LNCaP clone FGC (cell line): Measurements from ENCODE around the gene IRAK4.

ENCODE experiments used
- DNase-seq: peaks from one replicate; pipeline ENCODE4 v3.0.0-alpha.2; 2011; ENCODE audit warnings: low read depth
- H3K4me3 ChIP-seq: 2 replicates; pipeline ENCODE4 v1.5.1; 2011; ENCODE audit warnings: mild to moderate bottlenecking, low read depth, low read length, control low read depth
- TF ChIP-seq, protein P1 (sequence below): IDR thresholded peaks from 2 replicates; pipeline ENCODE4 v1.5.1; 2012; ENCODE audit warnings: mild to moderate bottlenecking; ENCODE audit not compliant: control insufficient read depth, insufficient read depth; ENCODE audit errors: extremely low read depth

The IRAK4 gene

DNA sequence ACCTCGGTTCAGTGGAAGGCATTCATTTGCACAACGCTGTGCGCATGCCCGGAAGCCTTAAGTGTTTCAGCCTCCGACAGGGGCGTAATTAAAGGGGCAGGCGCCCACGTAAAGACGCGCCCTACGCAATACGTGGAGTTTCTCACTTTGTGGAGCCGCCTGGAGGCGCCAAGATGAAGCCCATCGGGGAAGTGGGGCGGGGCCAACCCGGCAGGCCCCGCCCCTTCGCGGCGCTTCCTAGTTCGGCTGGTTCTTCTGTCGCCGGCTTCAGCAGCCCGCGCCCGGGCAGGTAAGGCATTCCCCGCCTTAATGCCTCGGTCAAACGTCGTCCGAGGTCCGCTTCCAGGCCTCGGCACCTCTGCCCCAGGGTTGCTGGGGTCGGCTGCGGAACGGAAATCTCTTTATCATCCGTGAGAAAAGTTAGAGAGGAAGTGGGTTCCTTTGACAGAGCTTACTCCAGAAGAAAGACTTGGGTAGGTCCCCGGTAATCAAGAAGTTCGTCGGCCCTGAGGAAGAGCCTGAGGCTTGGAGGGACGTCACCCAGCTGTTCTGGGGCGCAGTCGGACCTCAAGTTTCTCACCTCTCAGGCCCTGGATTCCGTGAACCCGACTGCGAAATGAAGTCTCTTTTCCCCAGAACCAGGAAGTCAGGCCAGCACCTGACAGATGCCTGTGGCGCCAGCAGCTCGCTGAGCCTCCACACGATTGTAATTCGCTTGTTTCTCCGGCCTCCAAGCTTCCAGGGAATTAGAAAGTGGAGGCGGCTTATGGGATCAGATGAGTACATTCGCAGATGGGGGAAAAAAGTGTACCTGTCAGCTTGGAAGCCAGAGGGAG is at the start of gene IRAK4, which contains the start of gene PUS7L:
Gene IRAK4, plus strand, starts transcription at position 224 of the 836 bp plus-strand sequence. CDS start 9,161 bp downstream, outside the sequence.
Gene PUS7L, minus strand, starts transcription at position 63 of the 836 bp plus-strand sequence. CDS start 3,545 bp downstream, outside the sequence.
- peak within 1 kb of the TSS; percentile 59 for H3K4me3 ChIP-seq
- TF ChIP-seq, protein P1, sequence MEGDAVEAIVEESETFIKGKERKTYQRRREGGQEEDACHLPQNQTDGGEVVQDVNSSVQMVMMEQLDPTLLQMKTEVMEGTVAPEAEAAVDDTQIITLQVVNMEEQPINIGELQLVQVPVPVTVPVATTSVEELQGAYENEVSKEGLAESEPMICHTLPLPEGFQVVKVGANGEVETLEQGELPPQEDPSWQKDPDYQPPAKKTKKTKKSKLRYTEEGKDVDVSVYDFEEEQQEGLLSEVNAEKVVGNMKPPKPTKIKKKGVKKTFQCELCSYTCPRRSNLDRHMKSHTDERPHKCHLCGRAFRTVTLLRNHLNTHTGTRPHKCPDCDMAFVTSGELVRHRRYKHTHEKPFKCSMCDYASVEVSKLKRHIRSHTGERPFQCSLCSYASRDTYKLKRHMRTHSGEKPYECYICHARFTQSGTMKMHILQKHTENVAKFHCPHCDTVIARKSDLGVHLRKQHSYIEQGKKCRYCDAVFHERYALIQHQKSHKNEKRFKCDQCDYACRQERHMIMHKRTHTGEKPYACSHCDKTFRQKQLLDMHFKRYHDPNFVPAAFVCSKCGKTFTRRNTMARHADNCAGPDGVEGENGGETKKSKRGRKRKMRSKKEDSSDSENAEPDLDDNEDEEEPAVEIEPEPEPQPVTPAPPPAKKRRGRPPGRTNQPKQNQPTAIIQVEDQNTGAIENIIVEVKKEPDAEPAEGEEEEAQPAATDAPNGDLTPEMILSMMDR = peak; percentile 49
- peak; percentile 93 for DNase-seq

DNA sequence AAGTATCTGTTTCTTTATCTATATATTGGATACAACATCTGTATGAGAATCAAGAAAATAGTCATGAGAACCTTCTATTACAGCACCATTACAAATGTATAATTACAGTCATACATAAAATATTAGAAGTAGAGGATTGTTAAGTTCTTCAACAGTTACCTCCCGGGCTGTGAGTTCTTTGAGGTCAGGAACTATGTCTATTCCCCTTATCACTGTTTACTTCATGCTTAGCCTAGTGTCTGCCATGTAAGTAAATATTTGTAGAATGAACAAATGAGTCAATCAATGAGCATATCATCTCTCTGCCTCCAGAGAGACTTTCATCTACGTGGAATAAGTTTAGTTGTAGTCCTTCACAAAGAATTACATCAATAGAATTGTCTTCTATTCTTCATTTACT is 47.4 kb upstream of the IRAK4 start:
- no peak overlapping the region for H3K4me3 ChIP-seq
- TF ChIP-seq, protein P1 = no peak
- no peak for DNase-seq

DNA sequence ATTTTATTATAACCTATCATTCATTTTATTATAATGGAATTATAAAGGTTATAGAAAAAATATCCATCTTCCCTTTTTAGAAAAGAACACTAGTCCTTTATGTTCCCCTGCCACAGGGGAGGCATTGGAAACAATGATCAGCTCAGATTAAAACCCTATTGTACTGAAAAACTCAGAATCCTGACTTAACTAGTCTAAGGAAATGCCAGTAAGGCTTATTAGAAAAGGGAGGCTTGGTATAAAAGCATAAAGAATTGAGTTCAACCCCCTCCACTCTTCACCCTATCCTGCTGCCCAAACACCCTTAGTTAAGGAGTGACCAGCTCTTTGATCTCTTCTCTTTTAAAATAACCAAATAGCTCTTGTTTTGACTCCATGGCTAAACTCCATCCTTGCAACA is 36.1 kb upstream of the IRAK4 start:
- DNase-seq = no peak
- no peak overlapping the region for H3K4me3 ChIP-seq
- TF ChIP-seq, protein P1 = no peak

DNA sequence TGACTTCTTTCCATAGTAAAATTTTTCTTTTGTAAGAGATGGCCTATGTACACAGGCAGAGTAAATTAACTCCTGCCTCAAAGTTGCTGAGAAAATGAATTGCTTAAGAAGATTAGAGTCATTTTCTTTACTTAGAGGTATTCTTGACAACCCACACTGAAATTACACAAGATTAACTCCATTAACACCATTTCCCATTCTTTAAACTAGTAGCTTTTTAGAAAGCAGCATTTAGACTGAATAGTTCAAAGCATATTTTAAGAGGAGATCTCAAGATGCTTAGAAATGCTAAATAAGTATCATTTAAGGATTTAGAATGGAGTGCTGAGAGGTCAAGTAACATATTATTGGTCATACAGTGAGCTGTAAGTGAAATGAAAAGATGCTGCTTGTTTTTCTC is 35.6 kb upstream of the IRAK4 start:
- TF ChIP-seq, protein P1 = no peak
- no peak overlapping the region for H3K4me3 ChIP-seq
- DNase-seq = no peak

DNA sequence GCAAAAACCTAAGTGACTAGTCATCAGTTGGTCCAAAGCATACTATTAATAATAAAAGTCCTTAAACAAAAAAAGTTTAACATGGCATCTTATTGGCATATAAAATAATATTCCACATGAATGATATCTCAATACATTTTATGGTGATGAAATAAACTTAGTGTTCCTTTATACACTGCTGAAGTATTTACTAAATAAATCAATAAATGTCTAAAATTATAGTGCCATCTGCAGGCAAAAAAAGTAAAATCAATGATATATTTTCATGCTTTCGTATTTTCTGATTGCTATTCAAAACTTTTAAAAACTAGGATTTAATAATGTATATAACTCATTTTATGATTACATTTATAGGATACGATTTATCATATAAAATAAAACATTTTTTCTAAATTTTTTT is 30.6 kb upstream of the IRAK4 start:
- TF ChIP-seq, protein P1 = peak; percentile 16; the same call in 1 of the 2 replicates
- no peak overlapping the region for H3K4me3 ChIP-seq
- peak; percentile 10 for DNase-seq

DNA sequence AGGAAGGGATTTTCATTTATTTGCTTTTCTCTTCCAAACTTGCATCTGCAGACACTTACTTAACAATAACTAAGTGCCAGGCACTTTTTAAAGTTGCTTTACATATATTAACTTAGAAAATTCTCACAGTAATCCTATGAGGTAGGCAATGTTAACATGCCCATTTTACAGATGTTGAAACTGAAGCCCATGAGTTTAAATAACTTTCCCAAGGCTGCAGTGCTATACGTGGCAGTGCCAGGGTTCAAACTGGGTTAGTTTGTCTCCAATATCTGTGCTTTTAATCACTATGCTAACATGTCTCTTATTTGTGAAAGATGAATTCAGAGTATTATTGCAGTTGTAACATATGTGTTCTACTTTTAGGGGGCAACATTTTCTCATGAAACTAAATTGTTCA is 30.1 kb upstream of the IRAK4 start:
- no peak for DNase-seq
- TF ChIP-seq, protein P1 = no peak
- no peak overlapping the region for H3K4me3 ChIP-seq
